NCI-H1048 (cell line): ENCODE data around the gene TELO2.
A peak's percentile ranks its signal among the peaks of the same experiment; 100 is the strongest.
"Not testable (repeated sequence)": the region's sequence is repeated elsewhere in the genome, so short reads cannot be mapped to it uniquely, and the experiment has no call there.

Source experiments
- DNase-seq: peaks from one replicate; lab custom pipeline; 2025; lab: John Stamatoyannopoulos, UW

TELO2 gene

GRCh38 chr16:1457489-1458245 is 35.5 kb upstream of the TELO2 start:
- DNase-seq = no peak

DNA sequence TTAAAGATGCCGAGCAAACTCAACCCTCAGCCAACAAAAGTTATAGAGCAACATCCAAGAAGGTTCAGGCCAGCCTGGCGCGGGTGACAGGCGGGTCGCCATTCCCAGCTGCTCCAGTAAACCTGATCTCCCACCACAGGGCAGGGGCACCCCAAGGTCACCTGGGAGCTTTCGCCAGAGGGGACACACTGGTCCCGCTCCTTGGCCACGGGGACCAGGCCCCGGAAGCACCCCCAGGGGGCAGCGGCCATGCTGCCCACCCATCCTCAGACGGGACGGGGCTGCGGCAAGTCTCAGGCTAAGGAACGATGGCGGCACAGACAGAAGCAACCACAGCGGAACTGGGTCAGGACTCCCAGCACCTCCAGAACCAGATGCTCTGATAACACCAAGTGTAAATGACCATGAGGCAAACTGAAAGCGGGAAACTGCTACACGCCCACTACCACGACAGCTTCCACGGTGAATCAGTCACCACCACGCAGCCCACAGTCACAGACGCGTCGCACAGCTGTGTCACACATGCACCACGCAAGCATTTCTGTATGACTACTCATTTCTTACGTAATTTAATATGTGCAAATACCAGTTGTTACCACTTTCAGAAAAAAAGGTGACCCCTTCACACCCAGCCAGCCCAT is 34.7 kb upstream of the TELO2 start:
- DNase-seq = no peak

GRCh38 chr16:1458977-1459341 is 34.2 kb upstream of the TELO2 start:
- no peak for DNase-seq

DNA sequence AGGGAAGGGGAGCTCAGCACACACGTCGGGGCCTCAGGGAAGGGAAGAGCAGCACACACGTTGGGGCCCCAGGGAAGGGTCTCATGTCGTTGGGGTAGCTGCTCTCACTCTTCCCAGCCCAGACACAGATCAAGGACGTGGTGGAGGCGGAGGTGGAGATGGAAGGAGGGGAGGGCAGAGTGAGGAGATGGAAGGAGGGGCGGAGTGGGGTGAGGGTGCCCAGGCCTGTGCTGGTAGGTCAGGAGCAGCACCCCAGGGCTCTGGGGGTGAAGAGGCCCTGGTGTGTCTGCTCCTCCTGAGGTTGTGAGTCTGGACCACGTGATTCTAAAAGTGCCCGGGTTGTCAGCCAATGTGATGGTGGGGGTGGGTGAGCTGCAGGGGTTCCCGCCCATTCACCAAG is 33.2 kb upstream of the TELO2 start:
- DNase-seq = no peak

GRCh38 chr16:1460602-1461138 is 32.5 kb upstream of the TELO2 start:
- no peak for DNase-seq

DNA sequence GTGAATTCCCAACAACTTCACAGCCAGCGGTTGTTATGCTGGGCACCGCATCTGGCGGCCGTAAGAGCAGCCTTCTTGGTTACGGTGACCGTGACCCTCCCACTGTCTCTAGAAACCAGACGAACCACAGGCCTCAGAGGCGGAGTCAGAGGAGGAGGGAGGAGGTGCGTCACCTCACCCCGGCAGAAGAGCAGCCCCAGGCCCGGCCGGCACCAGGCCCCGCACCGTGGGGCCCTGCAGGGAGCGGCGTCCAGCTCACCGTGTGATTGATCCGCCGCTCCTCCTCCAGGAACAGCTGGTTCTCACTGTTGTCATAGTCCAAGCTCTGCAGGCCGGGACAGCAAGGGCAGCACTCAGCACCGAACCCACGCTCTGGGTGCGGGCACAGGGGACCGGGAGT is 32.0 kb upstream of the TELO2 start:
- no peak for DNase-seq

- DNase-seq = no peak
Observed at GRCh38 chr16:1464196-1464893, 28.8 kb upstream of the TELO2 start.

GRCh38 chr16:1464894-1465566 is 28.1 kb upstream of the TELO2 start:
- no peak for DNase-seq

- no peak for DNase-seq
Observed at GRCh38 chr16:1465567-1465915, 27.6 kb upstream of the TELO2 start.

DNA sequence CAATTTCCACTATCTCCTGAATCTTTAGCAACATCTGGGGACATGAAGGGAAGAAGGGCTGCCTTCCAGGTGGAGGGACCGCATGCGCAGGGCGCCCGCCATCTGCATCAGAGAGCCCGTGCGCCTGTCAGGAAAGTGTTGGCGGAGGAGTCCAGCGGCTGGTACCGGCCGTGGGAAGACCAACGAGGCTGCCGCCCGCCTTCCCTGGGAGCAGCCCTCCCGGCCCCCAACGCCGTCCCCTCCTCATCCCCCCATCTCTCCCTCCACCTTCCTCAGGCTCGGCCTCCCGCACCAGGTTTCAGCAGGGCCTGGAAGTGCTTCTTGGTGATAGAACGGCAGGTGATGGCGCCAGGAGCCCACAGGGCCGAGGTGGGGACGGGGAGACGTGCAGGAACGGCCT is 27.1 kb upstream of the TELO2 start:
- no peak for DNase-seq

DNA sequence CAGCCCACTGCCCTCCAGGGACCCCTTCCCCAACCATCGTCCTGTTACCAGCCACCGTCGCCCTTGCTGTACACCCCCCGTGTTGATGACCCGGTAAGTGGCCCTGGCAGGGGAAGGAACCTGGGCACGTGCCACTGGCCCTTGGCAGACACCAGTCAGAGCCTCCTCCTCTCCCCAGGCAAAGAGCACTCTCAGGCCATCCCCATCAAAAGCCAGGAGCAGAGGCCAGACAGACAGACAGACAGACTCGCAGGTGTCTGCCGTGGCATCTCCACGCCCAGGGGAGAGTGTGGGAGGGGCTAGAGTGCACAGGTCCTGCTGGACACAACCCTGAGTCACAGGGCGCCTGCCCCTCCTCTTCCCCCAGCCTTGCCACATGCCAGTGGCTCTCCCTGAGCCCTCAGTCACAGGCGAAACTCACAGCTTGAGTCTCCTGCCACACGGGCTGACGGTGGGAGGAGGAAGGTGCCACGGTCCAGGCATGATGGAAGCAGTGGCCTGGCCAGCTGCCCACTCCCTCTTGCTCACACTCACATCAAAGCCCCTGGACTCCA is 26.1 kb upstream of the TELO2 start:
- no peak for DNase-seq

- no peak for DNase-seq
Observed at GRCh38 chr16:1468426-1468810, 24.7 kb upstream of the TELO2 start.

GRCh38 chr16:1469141-1469540 is 24.0 kb upstream of the TELO2 start:
- DNase-seq = not testable (repeated sequence)

DNA sequence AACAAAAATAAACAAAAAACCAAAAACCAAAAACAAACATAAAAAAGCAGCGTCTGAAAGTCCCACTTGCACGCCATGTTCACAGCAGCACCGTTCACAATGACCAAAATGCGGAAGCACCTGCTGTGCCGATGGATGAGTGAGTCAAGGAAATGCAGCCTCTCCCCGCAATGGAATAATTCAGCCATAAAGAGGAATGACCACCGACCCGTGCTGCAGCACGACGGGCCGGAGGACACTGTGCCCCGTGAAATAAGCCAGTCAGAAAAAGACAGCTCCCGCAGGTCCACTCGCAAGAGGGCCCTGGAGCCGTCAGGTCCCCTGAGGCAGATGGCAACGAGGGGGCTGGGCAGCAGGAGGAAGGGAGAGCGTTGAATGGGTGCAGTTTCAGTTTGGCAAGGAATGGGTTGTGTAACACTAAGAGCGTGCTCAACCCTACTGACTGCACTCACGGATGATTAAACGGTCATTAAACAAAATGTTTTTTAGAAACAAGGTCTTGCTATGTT is 23.4 kb upstream of the TELO2 start:
- no peak for DNase-seq

GRCh38 chr16:1470481-1471251 is 22.5 kb upstream of the TELO2 start:
- no peak for DNase-seq

DNA sequence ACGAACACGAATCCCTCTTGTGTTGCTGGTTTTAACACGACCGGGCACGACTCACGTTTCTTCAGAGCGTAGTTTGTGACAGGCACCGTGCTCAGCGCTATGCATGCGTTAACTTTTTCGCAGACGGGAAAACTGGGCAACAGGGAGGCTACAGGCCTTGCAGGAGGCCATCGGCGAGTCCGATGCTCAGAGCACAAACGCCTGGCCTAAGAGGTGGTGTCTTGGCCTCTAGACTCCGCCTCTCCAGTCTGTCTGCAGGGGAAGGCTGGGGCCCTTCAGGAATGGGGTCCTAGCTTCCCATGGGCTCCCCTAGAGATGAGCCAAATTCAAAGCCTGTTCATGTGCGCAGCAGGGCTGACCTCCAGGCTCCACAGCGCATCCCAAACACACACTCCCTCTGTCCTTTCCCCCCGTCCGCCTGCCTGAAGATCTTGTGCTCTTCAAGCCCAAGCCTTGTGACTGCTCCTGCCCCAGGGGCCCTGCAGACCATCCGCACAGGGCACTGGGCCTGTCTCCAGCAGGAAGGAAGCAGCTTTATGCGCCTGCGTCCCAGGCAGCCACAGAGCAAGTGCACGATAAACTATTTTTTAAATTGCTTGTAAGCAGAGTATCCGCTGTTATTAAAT is 21.5 kb upstream of the TELO2 start:
- no peak for DNase-seq

DNA sequence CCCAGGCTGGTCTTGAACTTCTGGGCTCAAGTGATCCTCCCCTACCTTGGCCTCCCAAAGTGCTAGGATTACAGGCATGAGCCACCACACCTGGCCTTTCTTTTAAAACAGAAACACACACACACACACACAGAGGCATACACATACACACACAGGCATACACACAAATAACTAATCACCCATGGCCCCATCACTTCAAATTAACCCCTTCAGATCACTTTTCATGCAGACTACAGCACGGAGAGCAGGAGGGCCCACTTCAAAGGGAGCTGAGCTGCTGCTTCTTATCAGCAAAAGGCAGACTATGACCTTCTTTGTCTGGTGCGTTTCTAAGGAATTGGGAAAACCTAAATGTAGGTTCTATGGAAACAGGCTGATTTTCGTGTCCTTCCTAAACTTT is 20.2 kb upstream of the TELO2 start:
- DNase-seq = no peak

DNA sequence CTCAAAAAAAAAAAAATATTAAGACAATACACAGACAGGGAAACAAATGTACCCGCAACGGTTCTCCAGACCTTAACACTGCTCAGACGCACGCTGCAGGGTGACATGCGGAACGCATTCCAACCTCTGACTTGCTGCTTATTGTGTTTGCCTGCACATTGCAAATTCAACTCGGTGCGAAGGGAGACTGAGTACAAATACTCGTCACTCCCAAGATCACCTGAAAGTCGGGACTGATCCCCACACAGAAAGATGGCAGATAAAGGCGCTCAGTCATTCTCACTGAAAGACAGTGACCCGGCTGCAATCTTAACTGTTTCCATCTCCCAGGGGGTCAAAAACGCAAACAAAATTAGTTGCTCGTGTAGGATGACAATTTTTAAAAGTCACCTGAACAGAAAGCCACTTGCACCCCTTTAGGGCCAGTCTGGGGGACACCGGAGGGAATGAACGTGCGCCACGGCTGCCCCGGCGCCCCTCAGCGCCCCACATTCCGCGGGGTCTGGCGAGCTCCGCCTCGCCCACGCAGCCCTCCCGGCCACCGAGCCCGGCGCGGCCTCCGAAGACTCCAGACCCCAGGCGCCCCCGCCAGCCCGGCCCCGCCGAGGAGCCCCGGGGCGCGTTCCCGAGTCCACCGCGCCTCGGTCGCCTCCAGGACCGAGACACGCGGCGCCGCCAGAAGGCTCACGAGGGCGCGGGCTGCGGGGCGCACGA is 18.9 kb upstream of the TELO2 start:
- no peak for DNase-seq

GRCh38 chr16:1474796-1475551 is 18.2 kb upstream of the TELO2 start, which contains the start of gene CLCN7:
Gene CLCN7, minus strand, starts transcription at chr16:1475028. Its CDS starts 54 bp downstream, at chr16:1474974.
- peak; percentile 37 for DNase-seq
